ENCODE results near the gene ESR2. TPM values are rescaled to one million over a fixed set of nuclear protein-coding genes. Genes with fewer than 3 reads are reported as not detected.
"Not testable (repeated sequence)": the region's sequence is repeated elsewhere in the genome, so short reads cannot be mapped to it uniquely, and the experiment has no call there.

Gene ESR2
- total and polyA plus RNA-seq, 4 donors: 0.01 to 0.28 (median 0.09) TPM

DNA sequence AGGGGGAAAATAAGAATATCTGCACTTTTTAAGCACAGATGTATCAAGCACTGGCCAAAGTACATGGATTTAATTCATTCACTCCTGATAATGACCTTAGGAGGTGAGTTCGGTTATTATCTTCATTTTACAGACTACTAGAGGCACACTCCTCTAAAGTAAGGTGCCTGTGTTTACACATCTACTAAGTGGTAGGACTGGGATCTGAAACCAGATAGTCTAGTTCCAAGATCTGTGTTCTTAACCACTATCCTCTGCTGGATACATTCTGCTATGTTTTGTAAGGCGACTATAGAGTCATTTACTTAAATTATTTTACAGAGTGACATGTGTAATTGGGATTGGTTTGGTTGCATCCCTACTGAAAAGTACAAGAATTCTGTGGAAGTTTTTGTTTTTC is 175.3 kb downstream of the ESR2 start:
- H3K9me3 ChIP-seq (ENCODE audit: control insufficient read depth in 4 of 4, low read length in 3 of 4): no peaks in the 10 kb centered on the region
- 92% methylated on average over 2 of the region's 2 CpGs for WGBS
- H3K27ac ChIP-seq (ENCODE audit: low read depth in 1 of 2, low read length in 2 of 2): peak overlapping the region; percentile 65 to 88
- peaks cover 10 to 32% (median 26%) of the 10 kb centered on the region in 4 donors for H3K36me3 ChIP-seq (ENCODE audit: control insufficient read depth in 4 of 4, insufficient read depth in 3 of 4, low read depth in 1 of 4, low read length in 3 of 4)
- peak overlapping the region in 1 of 2 donors; percentile 3 for H3K9ac ChIP-seq (ENCODE audit: low read depth in 1 of 2, low read length in 2 of 2)
- DNase-seq (ENCODE audit: low spot score): no peak
- TF ChIP-seq REST (IDR thresholded peaks at IDR 0.05) (no peak), CTCF (IDR thresholded peaks at IDR 0.05; ENCODE audit: low read depth, low read length, missing input control) (no peak), FOXA2 (IDR thresholded peaks at IDR 0.05) (no peak)
- TF ChIP-seq, protein P1, sequence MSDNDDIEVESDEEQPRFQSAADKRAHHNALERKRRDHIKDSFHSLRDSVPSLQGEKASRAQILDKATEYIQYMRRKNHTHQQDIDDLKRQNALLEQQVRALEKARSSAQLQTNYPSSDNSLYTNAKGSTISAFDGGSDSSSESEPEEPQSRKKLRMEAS (IDR thresholded peaks at IDR 0.05): no peak
- H3K4me1 ChIP-seq (ENCODE audit: control insufficient read depth in 4 of 4, insufficient read depth in 4 of 4, low read length in 3 of 4): peaks cover 0 to 7% (median 4%) of the 10 kb centered on the region in 4 donors
- no peaks in the 10 kb centered on the region for H3K27me3 ChIP-seq (ENCODE audit: control insufficient read depth in 4 of 4, insufficient read depth in 4 of 4, low read length in 3 of 4)
- no peak overlapping the region for H3K4me3 ChIP-seq (ENCODE audit: low read depth in 1 of 3, low read length in 3 of 3)

DNA sequence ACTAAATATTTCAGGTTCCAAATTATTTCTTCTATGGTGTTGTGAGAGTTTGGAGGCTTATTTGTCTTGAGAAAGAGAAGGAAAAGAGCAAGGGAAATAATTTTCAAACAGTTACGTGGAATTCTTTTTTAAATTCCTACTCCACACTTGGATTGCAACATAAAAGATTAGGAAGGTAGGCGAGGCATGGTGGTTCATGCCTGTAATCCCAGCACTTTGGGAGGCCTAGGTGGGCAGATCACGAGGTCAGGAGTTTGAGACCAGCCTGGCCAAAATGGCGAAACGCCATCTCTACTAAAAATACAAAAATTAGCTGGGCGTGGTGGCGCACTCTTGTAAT is 175.8 kb downstream of the ESR2 start:
- Histone ChIP-seq H3K27ac (ENCODE audit: low read depth in 1 of 2, low read length in 2 of 2) (peak overlapping the region; percentile 65 to 88), H3K36me3 (ENCODE audit: control insufficient read depth in 4 of 4, insufficient read depth in 3 of 4, low read depth in 1 of 4, low read length in 3 of 4) (peaks cover 10 to 32% (median 26%) of the 10 kb centered on the region in 4 donors)
- WGBS: 78% methylated on average over 7 of the region's 7 CpGs

GRCh38 chr14:64117671-64118402 is 176.3 kb downstream of the ESR2 start:
- WGBS: 53% methylated on average over 11 of the region's 11 CpGs
- peak overlapping the region; percentile 65 to 88 for H3K27ac ChIP-seq (ENCODE audit: low read depth in 1 of 2, low read length in 2 of 2)
- no peaks in the 10 kb centered on the region for H3K27me3 ChIP-seq (ENCODE audit: control insufficient read depth in 4 of 4, insufficient read depth in 4 of 4, low read length in 3 of 4)
- peaks cover 0 to 8% (median 5%) of the 10 kb centered on the region in 4 donors for H3K4me1 ChIP-seq (ENCODE audit: control insufficient read depth in 4 of 4, insufficient read depth in 4 of 4, low read length in 3 of 4)
- DNase-seq (ENCODE audit: low spot score): no peak
- H3K36me3 ChIP-seq (ENCODE audit: control insufficient read depth in 4 of 4, insufficient read depth in 3 of 4, low read depth in 1 of 4, low read length in 3 of 4): peaks cover 10 to 32% (median 26%) of the 10 kb centered on the region in 4 donors
- H3K9me3 ChIP-seq (ENCODE audit: control insufficient read depth in 4 of 4, low read length in 3 of 4): no peaks in the 10 kb centered on the region
- peak overlapping the region; percentile 18 to 52 for H3K9ac ChIP-seq (ENCODE audit: low read depth in 1 of 2, low read length in 2 of 2)
- no peak overlapping the region for H3K4me3 ChIP-seq (ENCODE audit: low read depth in 1 of 3, low read length in 3 of 3)
- TF ChIP-seq HNF4G (IDR thresholded peaks at IDR 0.05) (no peak), GABPA (IDR thresholded peaks at IDR 0.05 in 1 of 2, conservative IDR thresholded peaks at IDR 0.05 in 1 of 2) (no peak), TAF1 (conservative IDR thresholded peaks at IDR 0.05) (no peak), YY1 (IDR thresholded peaks at IDR 0.05) (peak; percentile 86), REST (IDR thresholded peaks at IDR 0.05) (peak; percentile 54), EGR1 (IDR thresholded peaks at IDR 0.05; ENCODE audit: low read depth in 2 of 2) (no peak), NR2F2 (IDR thresholded peaks at IDR 0.05) (no peak), FOXA2 (IDR thresholded peaks at IDR 0.05) (peak; percentile 19), FOXA1 (IDR thresholded peaks at IDR 0.05) (no peak), SP1 (IDR thresholded peaks at IDR 0.05) (peak; percentile 39), CTCF (IDR thresholded peaks at IDR 0.05; ENCODE audit: low read depth, low read length, missing input control) (no peak), JUND (IDR thresholded peaks at IDR 0.05) (peak; percentile 16 to 83)
- TF ChIP-seq, protein P2, sequence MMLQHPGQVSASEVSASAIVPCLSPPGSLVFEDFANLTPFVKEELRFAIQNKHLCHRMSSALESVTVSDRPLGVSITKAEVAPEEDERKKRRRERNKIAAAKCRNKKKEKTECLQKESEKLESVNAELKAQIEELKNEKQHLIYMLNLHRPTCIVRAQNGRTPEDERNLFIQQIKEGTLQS (IDR thresholded peaks at IDR 0.05): peak; percentile 26

More for the DNA sequence above, 175.8 kb downstream of the ESR2 start:
- peak; percentile 36 for TF ChIP-seq YY1 (IDR thresholded peaks at IDR 0.05)
- peak overlapping the region in 1 of 2 donors; percentile 52 for H3K9ac ChIP-seq (ENCODE audit: low read depth in 1 of 2, low read length in 2 of 2)
- H3K4me3 ChIP-seq (ENCODE audit: low read depth in 1 of 3, low read length in 3 of 3); H3K9me3 ChIP-seq (ENCODE audit: control insufficient read depth in 4 of 4, low read length in 3 of 4); DNase-seq (ENCODE audit: low spot score); H3K4me1 ChIP-seq (ENCODE audit: control insufficient read depth in 4 of 4, insufficient read depth in 4 of 4, low read length in 3 of 4); H3K27me3 ChIP-seq (ENCODE audit: control insufficient read depth in 4 of 4, insufficient read depth in 4 of 4, low read length in 3 of 4): not testable (repeated sequence)

Data from liver (tissue), 9 donors.